Glutamatergic neuron (in vitro differentiated cells): ENCODE measurements around the gene DERL3. TPM values are rescaled to one million over a fixed set of nuclear protein-coding genes. Genes with fewer than 3 reads are reported as not detected.

Source experiments
- DNase-seq: peaks from one replicate; pipeline ENCODE4 v3.0.0; 2022
- H3K27ac Mint-ChIP-seq: one replicate; pipeline ENCODE4 v1.8.0; 2020; ENCODE audit warnings: mild to moderate bottlenecking, mixed read lengths, inconsistent platforms; ENCODE audit not compliant: unreplicated experiment
- H3K27me3 Mint-ChIP-seq: one replicate; pipeline ENCODE4 v1.8.0; 2020; ENCODE audit warnings: mild to moderate bottlenecking, moderate library complexity, mixed read lengths, inconsistent platforms; ENCODE audit not compliant: unreplicated experiment
- H3K36me3 Mint-ChIP-seq: one replicate; pipeline ENCODE4 v1.8.0; 2020; ENCODE audit warnings: mild to moderate bottlenecking, mixed read lengths, inconsistent platforms; ENCODE audit not compliant: unreplicated experiment
- H3K4me1 Mint-ChIP-seq: one replicate; pipeline ENCODE4 v1.8.0; 2020; ENCODE audit warnings: mild to moderate bottlenecking, low read depth, mixed read lengths, inconsistent platforms; ENCODE audit not compliant: unreplicated experiment
- H3K4me3 Mint-ChIP-seq: one replicate; pipeline ENCODE4 v1.8.0; 2020; ENCODE audit warnings: mild to moderate bottlenecking, mixed read lengths, inconsistent platforms; ENCODE audit not compliant: unreplicated experiment
- H3K9me3 Mint-ChIP-seq: one replicate; pipeline ENCODE4 v1.8.0; 2020; ENCODE audit warnings: mild to moderate bottlenecking, moderate library complexity, mixed read lengths, inconsistent platforms; ENCODE audit not compliant: unreplicated experiment
- CTCF ChIP-seq: fragments of 200-600 bp; sonication (generic); IDR thresholded peaks from one replicate; pipeline ENCODE4 v1.5.0; 2021; ENCODE audit not compliant: partially characterized antibody, unreplicated experiment
- total RNA-seq: library from RNA; stranded (reverse); fragmentation: NEBNext Ultra II Directional; extraction: Animal tissue kit (Norgen Biotek cat#: 25700); gene quantifications from one replicate; pipeline ENCODE4 v1.2.1, GENCODE V29; 2021; ENCODE audit not compliant: unreplicated experiment

DERL3 gene
- total RNA-seq, 1 donor from 2014 or later: 1.2 TPM

GRCh38 chr22:23822101-23822671 lies 16.6 kb downstream of the DERL3 start:
- H3K36me3 Mint-ChIP-seq: no peaks in the 10 kb centered on the region
- peaks cover 8% of the 10 kb centered on the region for H3K27me3 Mint-ChIP-seq
- H3K4me3 Mint-ChIP-seq: no peak overlapping the region
- peaks cover 19% of the 10 kb centered on the region for H3K4me1 Mint-ChIP-seq
- DNase-seq: no peak
- H3K27ac Mint-ChIP-seq: peak overlapping the region; percentile 17
- peaks cover 1% of the 10 kb centered on the region for H3K9me3 Mint-ChIP-seq
- TF ChIP-seq CTCF: no peak

DNA sequence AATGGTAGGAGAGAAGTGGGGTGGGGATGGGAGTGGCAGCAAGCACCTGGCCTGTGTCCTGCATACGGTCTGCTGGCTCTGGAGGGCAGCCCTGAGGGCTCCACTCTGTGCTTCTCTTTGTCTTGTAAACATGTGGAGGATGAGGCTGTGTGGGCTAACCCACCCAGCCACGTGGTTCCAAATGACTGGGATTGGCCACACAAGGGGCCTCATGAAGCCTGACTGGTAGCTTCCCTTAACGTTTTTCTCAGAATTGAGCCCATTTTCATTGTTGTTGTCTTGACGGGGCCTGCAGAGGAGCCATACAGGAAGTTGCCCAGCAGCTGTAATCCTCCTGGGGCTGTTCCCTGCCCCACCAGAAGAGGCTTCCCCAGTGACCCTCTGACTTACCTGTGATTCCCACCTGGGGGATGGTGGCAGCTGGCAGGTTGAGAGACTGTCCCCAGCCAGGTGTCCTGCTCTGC lies 18.0 kb downstream of the DERL3 start:
- Mint-ChIP-seq H3K9me3 (peaks cover 4% of the 10 kb centered on the region), H3K4me3 (no peak overlapping the region), H3K4me1 (peaks cover 24% of the 10 kb centered on the region), H3K36me3 (no peaks in the 10 kb centered on the region), H3K27ac (no peak overlapping the region), H3K27me3 (peaks cover 13% of the 10 kb centered on the region)
- DNase-seq: no peak
- TF ChIP-seq CTCF: no peak

GRCh38 chr22:23818541-23818940 lies 20.3 kb downstream of the DERL3 start:
- Mint-ChIP-seq H3K4me3 (no peak overlapping the region), H3K36me3 (no peaks in the 10 kb centered on the region), H3K4me1 (peaks cover 21% of the 10 kb centered on the region), H3K27me3 (peaks cover 10% of the 10 kb centered on the region), H3K9me3 (peaks cover 4% of the 10 kb centered on the region), H3K27ac (no peak overlapping the region)
- no peak for TF ChIP-seq CTCF
- DNase-seq: no peak

DNA sequence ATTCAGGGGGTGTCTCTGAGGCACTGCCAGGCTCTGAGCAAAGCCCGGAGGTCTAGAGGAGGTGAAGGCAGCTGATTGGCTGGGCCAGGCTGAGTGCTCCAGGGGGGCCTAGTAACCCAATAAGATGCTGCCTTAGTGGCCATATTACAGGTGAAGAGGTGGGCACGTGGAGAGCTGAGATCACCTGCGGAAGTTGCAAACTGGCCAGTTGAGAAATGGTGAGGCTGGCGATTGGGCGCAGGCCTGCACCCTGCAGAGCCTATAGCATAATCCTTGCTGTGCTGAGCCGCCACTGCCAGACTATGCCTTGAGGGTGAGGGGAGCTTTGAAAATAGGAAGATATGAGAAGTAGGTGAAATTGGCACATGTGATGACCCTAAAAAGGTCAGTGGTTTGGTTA lies 21.7 kb downstream of the DERL3 start:
- Mint-ChIP-seq H3K36me3 (no peaks in the 10 kb centered on the region), H3K9me3 (peaks cover 4% of the 10 kb centered on the region), H3K4me1 (peaks cover 24% of the 10 kb centered on the region), H3K4me3 (no peak overlapping the region), H3K27me3 (peaks cover 6% of the 10 kb centered on the region), H3K27ac (no peak overlapping the region)
- no peak for TF ChIP-seq CTCF
- DNase-seq: no peak

- Mint-ChIP-seq H3K36me3 (no peaks in the 10 kb centered on the region), H3K27ac (peak overlapping the region; percentile 95), H3K4me3 (peak overlapping the region; percentile 30), H3K4me1 (peaks cover 24% of the 10 kb centered on the region), H3K27me3 (peaks cover 6% of the 10 kb centered on the region), H3K9me3 (peaks cover 4% of the 10 kb centered on the region)
- DNase-seq: peak; percentile 44
- TF ChIP-seq CTCF: no peak
These were observed 22.4 kb downstream of the DERL3 start for GRCh38 chr22:23816156-23816976.
